ENCODE results near the gene CASTOR1.

Gene CASTOR1

DNA sequence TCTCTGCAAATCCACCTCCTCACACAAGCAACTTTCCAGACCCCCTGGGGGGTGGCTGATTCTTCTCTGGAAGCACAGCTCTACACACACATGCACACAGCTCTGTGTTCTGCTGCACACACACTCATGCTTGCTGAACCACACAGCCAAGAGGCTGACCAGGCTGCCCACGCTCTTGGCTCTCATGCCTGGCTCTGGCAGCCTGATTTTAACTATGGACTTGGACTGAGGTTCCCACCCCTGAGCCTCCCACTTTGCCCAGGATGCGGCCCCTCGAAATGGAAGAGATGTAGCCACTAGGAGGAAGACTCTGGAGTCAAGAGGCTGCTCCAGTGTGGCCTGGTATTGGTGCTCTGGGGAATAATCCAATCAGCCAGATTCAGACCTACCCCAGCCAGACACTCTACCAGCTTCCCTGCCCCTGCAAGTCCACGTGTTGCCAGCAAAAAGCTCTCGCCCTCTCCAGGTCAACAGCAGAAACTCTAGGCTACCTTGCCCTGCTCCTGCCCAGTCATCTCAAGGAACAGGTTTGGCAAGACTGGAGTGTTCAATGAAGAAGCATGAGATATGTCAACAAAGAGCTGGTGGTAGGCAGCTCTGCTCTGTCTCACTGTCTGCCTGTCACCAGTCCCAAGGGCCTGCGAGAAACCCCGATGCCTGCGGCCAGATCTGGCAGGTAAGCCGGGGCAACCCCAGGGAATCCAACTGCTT lies 8.8 kb upstream of the CASTOR1 start:
- DNase-seq (ENCODE audit: low spot score) = no peak

DNA sequence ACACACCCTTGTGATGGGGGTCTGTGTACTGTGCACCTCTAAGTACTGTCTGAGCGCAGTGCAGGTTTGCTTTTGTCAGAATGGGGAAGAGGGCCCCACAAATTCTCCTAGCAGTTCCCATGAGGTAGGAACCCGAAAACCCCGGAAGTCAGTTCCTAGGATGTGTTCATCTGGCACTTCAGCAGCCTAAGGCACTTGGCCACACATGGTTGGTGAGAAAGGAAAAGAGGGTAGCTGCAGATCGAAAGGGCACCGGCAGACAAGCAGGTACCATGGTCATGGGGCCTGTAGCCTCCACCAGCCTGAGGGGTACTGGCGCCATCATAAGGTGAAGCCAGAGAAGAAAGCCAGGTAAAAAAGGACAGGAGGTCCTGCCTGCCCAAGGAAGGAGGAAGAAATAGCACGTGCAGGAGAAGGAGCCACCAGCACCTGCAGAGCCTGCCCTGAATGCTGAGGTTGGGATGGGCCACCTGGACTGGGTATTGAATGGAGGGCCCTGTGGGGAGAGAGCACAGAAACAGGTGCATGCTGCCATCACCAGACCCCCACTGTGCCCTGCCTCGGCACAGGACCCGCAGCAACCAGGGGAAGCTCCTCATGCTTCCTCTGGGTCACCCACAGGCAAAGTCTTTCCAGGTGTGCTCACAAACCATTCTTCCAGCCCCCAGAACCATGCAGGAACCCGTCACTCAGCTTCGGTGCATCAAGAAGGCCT lies 8.1 kb upstream of the CASTOR1 start:
- no peak for DNase-seq (ENCODE audit: low spot score)

DNA sequence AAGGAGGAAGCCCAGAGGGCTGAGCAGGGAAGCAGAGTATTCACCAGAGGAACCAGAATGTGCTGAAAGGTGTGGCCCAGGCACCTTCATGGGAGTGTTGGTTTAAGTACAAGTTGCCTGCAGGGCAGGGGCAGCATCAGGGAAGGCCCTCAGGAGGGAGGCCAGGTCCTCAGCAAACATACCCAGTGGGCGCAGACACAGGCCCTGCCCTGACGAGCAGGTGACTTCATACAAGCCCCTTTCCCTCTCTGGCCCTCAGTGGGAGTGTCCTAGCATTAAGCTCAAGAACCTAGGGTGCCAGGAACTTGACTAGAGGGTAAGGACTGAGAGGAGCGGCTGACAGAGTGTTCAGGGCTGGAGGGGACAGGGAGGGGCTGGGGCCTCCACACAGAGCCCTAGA lies 7.5 kb upstream of the CASTOR1 start:
- DNase-seq (ENCODE audit: low spot score) = no peak

DNA sequence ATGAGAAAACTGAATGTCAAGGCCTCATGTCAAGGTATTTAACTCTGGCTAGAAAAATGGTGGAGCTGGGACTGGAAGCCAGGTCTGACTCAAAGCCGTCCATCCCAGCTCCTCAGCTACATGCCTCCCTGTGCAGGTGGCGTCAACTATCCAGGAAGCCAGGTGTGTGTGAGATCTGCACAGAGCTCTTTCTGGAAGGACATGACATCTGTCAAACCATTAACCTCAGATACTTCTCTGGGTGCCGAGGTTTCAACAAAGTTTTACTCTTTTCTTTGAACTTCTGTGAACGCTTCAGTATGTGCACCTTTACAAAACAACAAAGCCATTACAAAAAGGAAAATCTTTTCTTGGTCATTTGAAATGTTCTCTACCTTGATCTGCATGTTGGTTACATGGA lies 7.0 kb upstream of the CASTOR1 start:
- no peak for DNase-seq (ENCODE audit: low spot score)

DNA sequence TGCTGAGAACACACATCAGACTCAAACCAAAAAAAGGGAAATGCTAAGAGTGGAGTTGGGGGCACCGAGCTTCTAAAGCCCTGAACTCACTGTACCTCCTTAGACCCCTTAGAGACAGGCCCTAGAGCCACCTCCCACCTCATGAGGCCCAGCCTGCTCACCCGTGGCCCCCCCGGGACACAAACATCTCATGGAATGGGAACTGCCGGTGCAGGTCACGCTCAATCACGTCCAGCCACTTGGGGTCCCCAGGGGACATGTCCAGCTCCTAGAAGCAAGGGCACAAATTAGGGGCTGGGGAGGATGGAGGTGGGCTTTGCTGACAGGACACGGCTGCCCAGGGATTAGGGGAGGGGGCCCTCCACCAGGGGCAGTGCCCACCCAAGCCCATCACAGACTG lies 6.3 kb upstream of the CASTOR1 start:
- DNase-seq (ENCODE audit: low spot score) = no peak

DNA sequence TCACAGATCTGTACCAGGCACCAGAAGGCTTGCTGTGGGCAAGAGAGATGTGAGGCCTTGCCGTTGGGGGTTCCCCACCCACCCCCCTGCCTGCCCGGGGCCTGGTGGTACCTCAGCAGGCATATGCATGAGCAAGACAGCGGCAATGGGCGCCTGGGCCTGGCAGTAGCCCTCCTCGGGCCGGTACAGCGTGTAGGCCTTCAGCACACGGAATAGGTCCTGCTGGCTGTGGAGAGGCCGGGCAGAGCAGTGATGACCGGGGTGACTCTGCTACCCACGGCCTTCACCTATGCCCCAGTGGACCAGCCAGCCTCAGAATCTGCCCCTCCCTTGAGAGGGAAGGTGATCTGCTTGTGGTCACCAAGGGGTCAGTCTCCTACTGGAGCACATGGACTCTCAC lies 5.5 kb upstream of the CASTOR1 start:
- DNase-seq (ENCODE audit: low spot score) = no peak

DNA sequence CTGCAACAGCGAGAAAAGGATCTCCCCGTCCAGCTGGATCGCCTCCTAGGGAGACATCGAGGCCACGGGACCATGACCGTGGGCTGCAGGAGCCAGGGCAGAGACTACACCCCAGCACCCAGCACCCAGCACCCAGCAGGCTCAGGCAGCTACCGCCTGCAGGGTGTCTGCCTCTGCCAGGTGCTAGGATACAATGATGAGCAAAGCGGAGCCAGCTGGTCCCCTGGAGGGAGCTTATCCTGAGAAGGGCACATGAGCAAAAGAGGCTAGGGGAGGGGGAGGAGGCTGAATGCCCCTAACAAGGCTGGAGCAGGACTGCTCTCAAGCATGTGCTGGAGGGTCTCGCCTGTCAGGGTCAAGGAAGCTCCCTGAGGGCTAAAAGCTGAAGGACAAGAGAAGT lies 4.8 kb upstream of the CASTOR1 start:
- peak; percentile 74 for DNase-seq (ENCODE audit: low spot score)

DNA sequence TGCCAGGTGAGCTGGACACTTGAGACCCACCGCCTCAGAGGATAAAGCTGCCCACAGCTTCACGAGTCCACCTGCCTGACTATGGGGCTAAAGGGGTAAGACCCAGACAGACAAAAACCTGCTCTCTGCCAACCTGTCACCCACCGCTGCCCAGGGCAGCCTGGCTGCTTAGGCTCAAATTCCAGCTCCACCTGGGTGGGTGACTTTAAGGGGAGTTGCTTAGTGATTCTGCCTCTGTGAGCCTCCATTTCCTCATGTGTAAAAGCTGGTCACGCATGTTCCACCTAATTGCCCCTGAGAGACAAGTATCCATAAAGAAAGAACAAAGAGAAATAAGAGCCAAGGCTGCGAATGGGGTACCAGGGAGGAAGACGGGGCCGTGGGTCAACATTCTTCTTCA lies 3.7 kb upstream of the CASTOR1 start:
- no peak for DNase-seq (ENCODE audit: low spot score)

DNA sequence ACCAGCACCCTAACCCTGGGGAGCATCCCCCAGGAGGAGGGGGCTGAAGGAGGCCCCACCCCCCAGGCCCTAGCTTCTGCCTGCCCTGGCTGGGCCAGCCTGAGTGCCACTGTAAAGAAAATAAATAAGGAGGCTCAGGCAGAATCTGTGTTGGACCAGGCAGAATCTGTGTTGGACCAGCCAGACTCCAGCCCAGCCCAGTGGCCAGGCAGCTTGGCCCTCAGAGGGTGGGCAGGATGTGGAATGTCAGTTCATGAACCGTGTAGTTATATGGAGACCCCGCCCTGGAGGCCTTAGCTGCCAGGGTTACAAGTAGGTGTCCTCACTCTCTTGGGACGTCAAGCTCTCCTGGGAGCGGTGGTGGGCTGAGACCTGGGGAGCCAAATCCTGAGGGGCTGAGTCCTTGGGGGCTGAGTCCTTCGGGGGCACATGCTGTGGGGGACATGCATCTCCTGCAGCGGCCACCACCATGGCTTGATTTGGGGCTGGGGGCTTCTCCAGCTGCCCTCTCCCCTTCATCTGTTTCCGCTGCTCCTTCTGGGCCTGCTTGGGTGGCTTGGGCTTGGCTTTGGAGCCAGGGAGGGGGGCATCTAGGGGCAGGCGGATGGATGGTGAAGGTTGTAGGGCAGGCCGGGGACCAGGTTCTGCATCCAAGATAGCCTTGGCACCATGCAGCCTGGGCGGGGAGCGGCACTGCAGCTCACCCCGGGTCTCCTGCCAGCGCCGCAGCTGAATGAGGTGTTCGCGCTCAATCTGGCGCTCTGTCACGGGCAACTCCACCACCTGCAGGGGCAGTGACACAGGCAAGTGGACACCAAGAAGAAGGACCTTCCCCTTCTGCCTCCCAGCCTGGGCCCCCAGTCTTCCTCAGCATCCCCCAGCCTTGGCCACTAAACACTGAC lies 3.0 kb upstream of the CASTOR1 start:
- DNase-seq (ENCODE audit: low spot score) = no peak

DNA sequence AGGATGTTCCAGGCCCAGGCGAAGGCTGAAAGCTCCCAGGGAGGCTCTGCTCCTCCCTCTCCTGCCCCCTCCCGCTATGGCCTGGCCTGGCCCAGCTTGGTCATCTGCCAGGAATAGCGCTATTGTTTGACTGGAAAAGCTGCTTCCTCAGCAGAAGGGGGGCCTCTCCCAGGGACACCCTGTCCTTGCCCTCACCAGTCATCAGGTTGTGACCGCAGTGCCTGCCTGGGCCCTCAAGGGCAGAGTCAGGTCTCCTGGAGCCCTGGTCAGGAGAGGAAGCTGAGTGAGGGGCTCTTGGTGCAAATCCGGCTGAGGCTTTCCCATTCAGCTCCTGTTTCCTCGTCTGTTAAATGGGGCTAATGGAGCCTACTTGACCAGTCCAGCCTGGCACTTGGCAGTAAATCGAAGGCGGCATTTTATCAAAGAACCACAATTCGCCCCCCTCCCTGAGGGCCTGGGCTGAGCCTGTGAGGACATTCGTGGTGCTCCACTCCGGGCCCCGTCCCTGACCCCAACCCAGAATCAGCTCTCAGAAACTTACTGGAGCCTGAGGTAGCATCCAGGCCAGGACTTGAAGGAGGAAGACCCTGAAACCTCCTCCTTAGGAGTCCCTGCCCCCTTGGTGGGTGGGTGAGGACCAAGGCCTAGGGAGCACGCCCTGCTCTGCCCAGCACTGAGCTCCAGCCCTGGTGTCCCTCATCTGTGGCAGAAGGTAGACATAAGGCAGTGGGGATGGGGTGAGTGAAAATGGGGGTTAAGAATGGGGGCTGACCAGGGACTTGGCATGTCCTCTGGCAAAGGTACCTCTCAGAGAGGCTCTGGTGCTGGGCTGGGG lies 2.0 kb upstream of the CASTOR1 start:
- no peak for DNase-seq (ENCODE audit: low spot score)

DNA sequence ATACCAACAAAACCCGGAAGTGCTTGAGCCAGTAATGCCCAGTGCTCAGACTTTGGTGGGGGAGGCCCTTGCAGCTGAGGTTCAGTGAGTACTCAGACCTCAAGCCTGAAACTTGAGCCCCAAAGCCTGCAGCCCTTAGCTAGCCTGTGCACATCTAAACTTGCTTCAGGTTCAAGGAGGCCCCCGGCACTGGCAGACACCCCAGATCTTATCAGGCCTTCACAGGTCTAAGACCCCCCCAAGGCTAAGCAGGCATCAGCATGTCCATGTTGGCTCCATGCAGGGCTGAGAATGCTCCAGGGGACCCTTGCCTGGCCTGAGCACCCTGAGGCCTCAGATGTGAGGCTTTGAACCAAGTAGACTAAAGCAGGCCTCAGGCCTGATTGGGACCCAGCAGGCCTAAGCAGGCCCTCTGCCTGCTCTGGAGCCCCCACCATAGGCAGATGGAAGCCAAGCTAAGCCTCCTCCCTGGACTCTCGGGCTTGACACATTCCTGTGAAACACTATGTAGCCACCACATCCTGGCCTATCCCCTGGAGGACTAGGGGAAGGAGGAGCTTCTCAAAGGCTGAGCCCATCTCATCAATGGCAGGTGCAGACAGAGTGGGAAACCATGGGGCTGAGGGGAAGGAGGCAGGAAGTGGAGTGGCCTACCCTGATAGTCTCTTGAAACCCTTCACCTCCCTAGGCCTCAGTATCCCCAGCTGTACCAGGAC lies 1.2 kb upstream of the CASTOR1 start:
- no peak for DNase-seq (ENCODE audit: low spot score)

DNA sequence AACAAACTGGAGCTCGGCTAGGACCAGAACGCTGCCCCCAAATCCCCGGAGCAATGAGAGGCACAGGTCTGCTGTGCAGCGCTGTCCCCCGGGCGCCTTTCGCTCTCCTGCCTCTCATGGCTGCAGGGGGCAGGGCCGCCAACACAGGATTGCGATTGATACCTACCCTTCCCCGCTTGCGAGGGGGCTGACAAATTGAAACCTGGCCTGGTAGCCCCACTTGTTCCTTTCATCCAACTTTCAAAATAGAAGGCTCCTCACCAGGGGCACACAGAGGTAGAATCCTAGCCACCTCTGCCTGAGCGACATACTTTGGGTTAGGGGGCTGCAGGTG lies 642 bp upstream of the CASTOR1 start:
- DNase-seq (ENCODE audit: low spot score) = no peak

DNA sequence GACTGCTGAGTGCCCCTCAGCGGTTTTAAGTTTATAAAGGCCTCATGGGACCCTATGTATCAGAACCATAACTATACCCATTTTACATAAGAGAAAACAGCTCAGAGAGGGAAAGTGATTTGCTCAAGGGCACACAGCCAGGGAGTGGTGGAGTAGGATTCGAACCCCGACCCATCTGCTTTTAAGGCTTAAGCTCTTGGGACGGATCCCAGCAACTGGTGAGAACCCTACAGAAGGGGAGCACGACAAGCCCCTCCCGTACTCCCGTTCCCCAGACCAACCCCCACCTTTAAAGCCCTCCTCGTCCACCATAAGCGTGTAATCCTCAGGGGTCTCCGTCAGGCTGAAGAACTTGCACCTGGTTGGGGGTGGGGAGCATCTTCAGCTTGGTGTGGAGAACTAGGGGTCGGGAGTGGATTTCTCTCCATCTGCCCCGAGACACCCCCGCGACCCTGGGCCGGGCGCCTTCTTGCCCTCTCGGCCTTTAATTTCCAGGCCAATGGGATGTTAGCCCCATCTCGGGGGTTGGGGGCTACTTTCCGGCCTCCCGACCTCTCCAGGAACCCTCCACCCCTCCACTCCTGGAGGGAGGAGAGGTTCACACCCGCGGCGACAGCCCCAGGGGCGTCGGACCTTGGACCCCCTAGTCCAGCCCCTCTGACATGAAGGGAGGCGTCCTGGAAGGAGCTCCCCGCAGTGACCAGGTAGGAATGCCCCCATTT lies 725 bp downstream of the CASTOR1 start:
- no peak for DNase-seq (ENCODE audit: low spot score)

DNA sequence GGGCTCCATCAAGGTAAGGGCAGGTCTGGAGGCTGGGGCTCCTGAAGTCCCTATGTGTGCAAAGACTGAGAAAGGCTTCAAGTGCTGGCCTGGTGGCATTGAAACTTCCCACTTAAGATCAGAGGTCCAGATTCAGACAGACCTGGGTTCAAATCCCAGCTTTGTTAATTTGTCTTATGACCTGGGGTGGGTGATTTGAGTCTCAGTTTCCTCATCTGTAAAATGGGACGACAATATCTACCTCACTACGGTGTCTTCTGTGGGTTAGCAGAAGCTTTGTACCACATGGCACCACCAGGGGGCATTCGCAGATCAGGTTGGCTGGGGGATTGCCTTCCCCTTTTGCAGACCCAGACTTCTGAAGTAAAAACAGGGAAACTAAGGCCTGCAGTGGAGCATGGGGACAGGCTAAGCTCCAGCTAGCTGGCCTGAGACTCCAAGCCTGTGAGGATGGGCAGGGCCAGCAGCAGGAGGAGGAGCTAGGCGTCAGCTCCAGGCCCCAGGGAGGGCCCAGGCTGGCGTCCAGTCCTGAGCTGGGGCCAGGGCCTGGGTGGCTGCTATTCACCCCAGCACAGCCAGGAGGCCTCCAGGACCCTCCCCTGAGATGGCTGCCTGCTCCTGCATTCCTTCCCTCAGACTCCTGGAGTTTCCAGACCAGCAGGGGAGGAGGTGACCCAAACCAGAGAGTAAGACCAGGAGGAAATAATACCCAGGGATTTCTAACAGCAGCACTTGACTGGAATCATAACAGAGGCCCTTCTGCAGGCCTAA lies 1.5 kb downstream of the CASTOR1 start:
- peak; percentile 77 for DNase-seq (ENCODE audit: low spot score)

DNA sequence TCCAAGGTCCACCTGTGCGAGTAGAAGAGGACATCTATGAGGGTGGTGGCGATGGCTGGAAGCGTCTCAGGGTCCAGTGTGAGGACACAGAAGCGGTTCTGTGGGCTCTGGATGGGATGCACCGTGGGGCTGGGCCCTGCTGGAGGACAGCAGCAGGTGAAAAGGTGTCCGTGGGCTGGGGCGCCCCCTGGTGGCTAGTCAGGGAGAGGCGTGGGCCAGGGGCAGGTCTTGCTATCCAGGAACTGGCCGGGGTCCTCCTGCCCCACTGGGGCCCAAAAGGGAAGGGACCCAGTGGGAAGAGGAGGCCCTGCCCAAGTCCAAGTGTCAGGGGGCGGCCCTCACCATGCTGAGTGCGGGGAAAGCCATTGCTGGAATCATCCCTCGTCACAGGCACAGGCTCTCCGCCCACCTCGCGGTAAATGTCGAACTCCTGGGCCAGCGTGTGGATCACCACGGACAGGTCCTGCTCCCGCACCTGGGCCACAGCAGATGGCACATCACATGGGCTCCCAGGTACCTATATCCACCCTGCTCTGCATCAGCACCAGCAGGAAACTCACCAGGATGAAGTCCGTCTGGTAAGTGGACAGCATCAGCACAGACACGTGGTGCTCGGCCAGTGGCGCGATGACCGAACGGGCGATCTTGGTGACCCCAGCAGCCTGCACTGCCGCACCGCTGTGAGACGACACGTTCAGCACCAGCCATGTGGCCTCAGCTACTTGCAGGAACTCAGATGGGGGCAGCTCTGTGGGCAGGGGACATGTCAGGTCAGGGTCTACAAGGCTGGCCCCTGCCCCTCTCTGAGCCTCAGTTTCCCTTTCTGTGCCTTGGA lies 2.3 kb downstream of the CASTOR1 start:
- DNase-seq (ENCODE audit: low spot score) = peak; percentile 88

DNA sequence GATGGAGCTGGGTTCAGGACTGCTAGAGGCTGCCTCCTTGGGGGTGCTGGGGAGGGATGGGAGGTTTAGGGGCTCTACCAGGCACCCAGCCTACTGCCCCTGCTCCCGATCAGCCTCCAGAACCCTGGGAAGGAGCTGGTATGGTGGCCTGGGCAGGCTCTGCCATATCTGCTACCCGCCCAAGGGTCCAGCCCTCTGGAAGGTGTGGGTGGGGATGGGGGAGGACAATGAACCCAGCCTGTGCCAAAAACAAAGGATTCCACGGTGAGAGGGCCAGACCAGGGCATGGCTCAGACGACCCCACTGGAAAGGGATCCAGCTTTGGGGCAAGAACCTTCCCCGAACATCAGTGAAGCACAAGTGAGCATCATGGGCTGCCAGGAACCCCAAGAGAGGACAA lies 3.0 kb downstream of the CASTOR1 start:
- no peak for DNase-seq (ENCODE audit: low spot score)

DNA sequence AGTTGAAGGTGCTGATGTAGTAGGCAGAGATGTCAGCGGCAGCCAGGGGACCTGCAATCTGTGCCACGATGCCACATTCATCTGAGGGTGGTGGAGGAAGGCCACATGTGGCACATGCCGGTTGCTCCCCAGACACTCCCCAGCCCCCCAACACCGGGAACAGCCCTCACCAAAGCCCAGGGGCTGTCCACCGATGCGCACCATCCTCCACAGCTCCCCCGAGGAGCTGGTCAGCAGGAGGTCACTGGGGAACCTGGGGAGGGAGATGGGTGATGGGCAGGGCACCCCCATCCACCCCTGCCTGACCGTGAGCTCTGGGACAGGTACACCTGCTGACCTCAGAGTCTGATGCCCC lies 3.5 kb downstream of the CASTOR1 start:
- no peak for DNase-seq (ENCODE audit: low spot score)

DNA sequence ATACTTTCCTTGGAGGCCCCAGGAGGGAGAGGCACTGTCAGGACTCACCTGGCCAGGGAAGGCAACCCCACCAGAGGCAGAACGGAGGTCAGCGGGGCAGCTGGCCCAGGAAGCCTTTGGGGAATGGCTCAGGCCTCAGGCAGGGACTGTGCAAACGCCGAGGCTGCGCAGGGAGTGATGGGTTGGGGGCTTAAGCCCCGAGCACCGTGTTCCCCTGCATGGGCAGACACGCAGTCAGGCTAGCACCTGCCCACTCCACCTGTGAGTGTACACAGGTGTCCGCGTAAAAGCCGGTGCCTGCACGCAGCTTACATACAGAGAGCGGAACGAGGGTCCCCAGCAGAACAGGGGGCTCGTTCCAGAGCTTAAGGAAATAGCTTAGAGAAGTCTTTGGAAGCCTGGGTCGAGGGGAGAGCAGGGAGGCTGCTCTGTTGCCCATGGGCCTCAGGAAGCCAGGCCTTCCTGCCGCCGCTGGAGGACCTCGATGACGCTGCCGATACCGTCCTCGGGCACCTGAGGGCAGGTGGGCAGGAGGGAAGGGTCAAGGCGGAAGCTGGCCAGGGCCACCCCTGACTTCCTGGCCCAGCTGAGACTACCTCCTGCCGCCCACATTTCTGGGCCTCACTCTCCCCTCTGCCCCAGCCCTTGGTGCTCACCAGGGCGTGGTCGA lies 4.0 kb downstream of the CASTOR1 start:
- DNase-seq (ENCODE audit: low spot score) = no peak

DNA sequence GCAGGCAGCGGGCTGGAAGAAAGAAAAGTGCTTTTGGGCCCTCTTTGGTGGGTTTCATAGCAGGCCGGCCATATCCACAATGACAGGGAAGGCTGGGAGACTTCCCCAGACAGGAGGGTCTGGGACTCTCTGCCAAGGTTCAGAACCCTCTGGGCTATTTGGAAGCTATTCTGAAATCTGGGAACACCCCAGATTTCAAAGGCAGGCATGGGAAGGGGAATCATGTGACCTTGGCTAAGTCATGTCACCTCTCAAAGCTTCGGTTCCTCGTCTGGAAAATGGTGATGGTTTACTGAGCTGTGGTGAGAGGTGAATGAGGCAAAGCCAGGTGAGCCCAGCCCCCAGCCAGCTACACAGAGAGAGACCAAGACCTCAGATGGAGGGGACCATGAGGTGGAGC lies 4.6 kb downstream of the CASTOR1 start:
- no peak for DNase-seq (ENCODE audit: low spot score)

All from D341Med (cell line).